Lower leg skin (tissue), 3 donors: ENCODE data around the gene AKAP6.

Experiments
- CTCF ChIP-seq, 3 donors: fragments of 450-650 bp; IDR thresholded peaks; one replicate each; pipeline ENCODE4 v1.5.1; 2016; ENCODE audit warnings: antibody characterized with exemption in 3 of 3, mild to moderate bottlenecking in 3 of 3, moderate library complexity in 2 of 3
- POLR2A ChIP-seq, 2 donors: fragments of 450-650 bp; IDR thresholded peaks; one replicate each; pipeline ENCODE4 v1.6.1; 2016 to 2017; ENCODE audit warnings: antibody characterized with exemption in 2 of 2, mild to moderate bottlenecking in 1 of 2, moderate library complexity in 1 of 2

GRCh38 chr14:32724867-32725471 is 395.9 kb downstream of the AKAP6 start:
- TF ChIP-seq CTCF (IDR thresholded peaks at IDR 0.05) (no peak), POLR2A (IDR thresholded peaks at IDR 0.05) (no peak)
